Measurements from ENCODE around the gene GABARAP.

Gene GABARAP

GRCh38 chr17:7233701-7234082 lies 8.6 kb downstream of the GABARAP start:
- TF ChIP-seq TAF1 (IDR thresholded peaks at IDR 0.05; ENCODE audit: low read depth) (no peak), TEAD4 (IDR thresholded peaks at IDR 0.05) (no peak), YY1 (IDR thresholded peaks at IDR 0.05; ENCODE audit: low read depth) (no peak), TCF12 (IDR thresholded peaks at IDR 0.05; ENCODE audit: low read depth) (no peak)

- TF ChIP-seq TCF12 (IDR thresholded peaks at IDR 0.05; ENCODE audit: low read depth): no peak
- no peak for TF ChIP-seq RAD21 (IDR thresholded peaks at IDR 0.05; ENCODE audit: low read depth)
- TF ChIP-seq ZBTB7A (IDR thresholded peaks at IDR 0.05; ENCODE audit: low read depth): no peak
Measured at GRCh38 chr17:7232114-7232513, 10.1 kb downstream of the GABARAP start.

GRCh38 chr17:7229504-7229903 lies 12.7 kb downstream of the GABARAP start:
- TF ChIP-seq RAD21 (IDR thresholded peaks at IDR 0.05; ENCODE audit: low read depth) (no peak), TEAD4 (IDR thresholded peaks at IDR 0.05) (no peak), EGR1 (IDR thresholded peaks at IDR 0.05) (no peak), MAX (IDR thresholded peaks at IDR 0.05) (no peak), ZBTB7A (IDR thresholded peaks at IDR 0.05; ENCODE audit: low read depth) (no peak), USF1 (IDR thresholded peaks at IDR 0.05) (no peak), CREB1 (IDR thresholded peaks at IDR 0.05; ENCODE audit: low read depth) (no peak), TAF1 (IDR thresholded peaks at IDR 0.05; ENCODE audit: low read depth) (no peak), EP300 (IDR thresholded peaks at IDR 0.05; ENCODE audit: borderline replicate concordance) (no peak), NFIC (IDR thresholded peaks at IDR 0.05) (no peak), REST (IDR thresholded peaks at IDR 0.05; ENCODE audit: low read depth) (no peak), CEBPB (IDR thresholded peaks at IDR 0.05) (no peak), FOXM1 (IDR thresholded peaks at IDR 0.05; ENCODE audit: borderline replicate concordance, low read depth) (no peak), TCF12 (IDR thresholded peaks at IDR 0.05; ENCODE audit: low read depth) (no peak), YY1 (IDR thresholded peaks at IDR 0.05; ENCODE audit: low read depth) (no peak)

GRCh38 chr17:7228920-7229319 lies 13.3 kb downstream of the GABARAP start:
- TF ChIP-seq FOXM1 (IDR thresholded peaks at IDR 0.05; ENCODE audit: borderline replicate concordance, low read depth): no peak
- TF ChIP-seq TEAD4 (IDR thresholded peaks at IDR 0.05): no peak
- no peak for TF ChIP-seq REST (IDR thresholded peaks at IDR 0.05; ENCODE audit: low read depth)
- TF ChIP-seq EGR1 (IDR thresholded peaks at IDR 0.05): no peak

- TF ChIP-seq RAD21 (IDR thresholded peaks at IDR 0.05; ENCODE audit: low read depth): no peak
- no peak for TF ChIP-seq CREB1 (IDR thresholded peaks at IDR 0.05; ENCODE audit: low read depth)
- TF ChIP-seq EP300 (IDR thresholded peaks at IDR 0.05; ENCODE audit: borderline replicate concordance): no peak
- no peak for TF ChIP-seq CEBPB (IDR thresholded peaks at IDR 0.05)
- TF ChIP-seq NFIC (IDR thresholded peaks at IDR 0.05): no peak
- no peak for TF ChIP-seq REST (IDR thresholded peaks at IDR 0.05; ENCODE audit: low read depth)
- TF ChIP-seq TAF1 (IDR thresholded peaks at IDR 0.05; ENCODE audit: low read depth): no peak
- TF ChIP-seq TEAD4 (IDR thresholded peaks at IDR 0.05): no peak
- no peak for TF ChIP-seq ZBTB7A (IDR thresholded peaks at IDR 0.05; ENCODE audit: low read depth)
- TF ChIP-seq USF1 (IDR thresholded peaks at IDR 0.05): no peak
- no peak for TF ChIP-seq EGR1 (IDR thresholded peaks at IDR 0.05)
- no peak for TF ChIP-seq YY1 (IDR thresholded peaks at IDR 0.05; ENCODE audit: low read depth)
- TF ChIP-seq MAX (IDR thresholded peaks at IDR 0.05): no peak
- TF ChIP-seq FOXM1 (IDR thresholded peaks at IDR 0.05; ENCODE audit: borderline replicate concordance, low read depth): no peak
- TF ChIP-seq TCF12 (IDR thresholded peaks at IDR 0.05; ENCODE audit: low read depth): no peak
Measured at GRCh38 chr17:7226721-7227710, 15.2 kb downstream of the GABARAP start.

Measured in Ishikawa (cell line).